22Rv1 (cell line): ENCODE measurements around the gene FADS3.

Experiments
- ZFX ChIP-seq: fragments of 450-650 bp; IDR thresholded peaks from 2 replicates; pipeline ENCODE4 v1.6.1; 2017; ENCODE audit warnings: antibody characterized with exemption, borderline replicate concordance
- TF ChIP-seq, protein P1 (sequence below): fragments of 450-650 bp; IDR thresholded peaks from 2 replicates; pipeline ENCODE4 v1.5.1; 2017; ENCODE audit warnings: mild to moderate bottlenecking

DNA sequence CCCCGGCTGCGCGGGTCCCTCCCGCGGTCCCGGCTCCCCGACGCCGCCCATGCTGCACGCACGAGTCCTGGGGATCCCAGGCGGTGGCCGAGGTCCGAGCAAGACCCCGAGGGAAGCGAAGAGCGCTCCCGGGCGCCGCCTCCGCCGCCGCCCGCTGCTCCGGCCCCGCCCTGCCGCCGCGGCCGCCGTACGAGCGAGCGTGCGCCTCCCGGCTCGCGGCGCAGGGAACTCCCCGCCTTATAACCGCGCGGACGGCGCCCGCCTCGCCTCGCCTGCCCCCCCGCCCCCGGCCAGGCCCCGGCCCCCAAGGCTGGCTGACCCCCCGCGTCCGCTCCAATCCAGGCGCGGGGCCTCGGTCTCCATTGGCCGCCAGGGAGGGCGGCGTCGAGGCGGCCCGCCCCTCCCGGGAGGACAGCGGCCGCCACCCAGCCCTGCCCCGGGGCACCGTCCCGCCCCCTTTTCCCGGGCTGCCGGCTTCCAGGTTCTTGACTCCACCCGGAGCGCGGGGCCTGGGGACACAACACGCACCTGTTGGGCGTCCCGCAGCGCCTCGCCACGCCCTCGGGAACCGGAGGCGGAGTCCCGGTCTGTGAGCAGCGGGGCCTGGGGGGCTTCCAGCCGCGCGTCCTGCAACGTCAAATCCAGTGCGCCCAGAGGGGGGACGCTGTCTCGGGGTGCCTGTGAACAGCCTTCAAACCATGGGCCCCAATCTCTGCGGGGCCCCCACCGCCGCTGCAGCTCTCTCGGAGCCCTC, at the start of gene FADS3:
- TF ChIP-seq, protein P1, sequence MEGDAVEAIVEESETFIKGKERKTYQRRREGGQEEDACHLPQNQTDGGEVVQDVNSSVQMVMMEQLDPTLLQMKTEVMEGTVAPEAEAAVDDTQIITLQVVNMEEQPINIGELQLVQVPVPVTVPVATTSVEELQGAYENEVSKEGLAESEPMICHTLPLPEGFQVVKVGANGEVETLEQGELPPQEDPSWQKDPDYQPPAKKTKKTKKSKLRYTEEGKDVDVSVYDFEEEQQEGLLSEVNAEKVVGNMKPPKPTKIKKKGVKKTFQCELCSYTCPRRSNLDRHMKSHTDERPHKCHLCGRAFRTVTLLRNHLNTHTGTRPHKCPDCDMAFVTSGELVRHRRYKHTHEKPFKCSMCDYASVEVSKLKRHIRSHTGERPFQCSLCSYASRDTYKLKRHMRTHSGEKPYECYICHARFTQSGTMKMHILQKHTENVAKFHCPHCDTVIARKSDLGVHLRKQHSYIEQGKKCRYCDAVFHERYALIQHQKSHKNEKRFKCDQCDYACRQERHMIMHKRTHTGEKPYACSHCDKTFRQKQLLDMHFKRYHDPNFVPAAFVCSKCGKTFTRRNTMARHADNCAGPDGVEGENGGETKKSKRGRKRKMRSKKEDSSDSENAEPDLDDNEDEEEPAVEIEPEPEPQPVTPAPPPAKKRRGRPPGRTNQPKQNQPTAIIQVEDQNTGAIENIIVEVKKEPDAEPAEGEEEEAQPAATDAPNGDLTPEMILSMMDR = no peak; the same call in 1 of the 2 replicates
- no peak for TF ChIP-seq ZFX
